CD4-positive, alpha-beta T cell (primary cell): Measurements from ENCODE around the gene IGF2R. TPM values are rescaled to one million over a fixed set of nuclear protein-coding genes. Genes with fewer than 3 reads are reported as not detected.

Experiments used
- ATAC-seq: fragments of 200-7000 bp; cut with Tn5 transposase; one replicate; pipeline ENCODE4 v1.10.0; 2022; ENCODE audit warnings: mild to moderate bottlenecking; ENCODE audit not compliant: poor library complexity
- CTCF ChIA-PET: fragments of 350-600 bp; sonication (Branson Sonifier 250); formaldehyde crosslinking; loops from one replicate; lab custom pipeline; 2021; ENCODE audit warnings: antibody characterized with exemption, inconsistent platforms; lab: Charles Lee
- POLR2A ChIA-PET: fragments of 350-600 bp; sonication (Branson Sonifier 250); formaldehyde crosslinking; loops from one replicate; lab custom pipeline; 2021; ENCODE audit warnings: antibody characterized with exemption, inconsistent platforms; lab: Charles Lee
- DNase-seq, 14 experiments: peaks; one replicate each; pipeline ENCODE4 v3.0.0-alpha.2; 2013 to 2020; ENCODE audit warnings: mixed read lengths in 2 of 14
- H3K27ac ChIP-seq, 2 donors: one replicate each; pipeline versions ENCODE4 v1.5.1 to v1.7.0; 2013; ENCODE audit warnings: low read length in 2 of 2, low read depth in 1 of 2, mild to moderate bottlenecking in 1 of 2
- H3K27me3 ChIP-seq, 2 experiments: 1 replicate in 1 of 2; 2 replicates in 1 of 2; pipeline versions ENCODE4 v1.6.1 to v1.7.0; 2013; ENCODE audit warnings: low read length in 2 of 2, control low read depth in 1 of 2, mild to moderate bottlenecking in 1 of 2, moderate library complexity in 1 of 2; ENCODE audit not compliant: insufficient read depth in 2 of 2, control insufficient read depth in 1 of 2
- H3K36me3 ChIP-seq: one replicate; pipeline ENCODE4 v1.6.1; 2013; ENCODE audit warnings: low read length, control low read depth; ENCODE audit not compliant: insufficient read depth
- H3K4me1 ChIP-seq: one replicate; pipeline ENCODE4 v1.6.1; 2013; ENCODE audit warnings: low read length, control low read depth; ENCODE audit not compliant: insufficient read depth
- H3K4me3 ChIP-seq: one replicate; pipeline ENCODE4 v1.5.1; 2013; ENCODE audit warnings: mild to moderate bottlenecking, low read length, moderate library complexity
- H3K9me3 ChIP-seq, 2 experiments: 1 replicate in 1 of 2; 2 replicates in 1 of 2; pipeline versions ENCODE4 v1.6.1 to v1.7.0; 2013; ENCODE audit warnings: low read length in 2 of 2, mild to moderate bottlenecking in 2 of 2, control low read depth in 1 of 2, moderate library complexity in 1 of 2; ENCODE audit not compliant: control insufficient read depth in 1 of 2, insufficient read depth in 1 of 2
- H3K27ac Mint-ChIP-seq: one replicate; pipeline ENCODE4 v1.8.0; 2020; ENCODE audit warnings: mixed read lengths
- H3K27me3 Mint-ChIP-seq: one replicate; pipeline ENCODE4 v1.8.0; 2021; ENCODE audit warnings: mixed read lengths
- H3K36me3 Mint-ChIP-seq: one replicate; pipeline ENCODE4 v1.8.0; 2021; ENCODE audit warnings: low read depth, mixed read lengths
- H3K4me1 Mint-ChIP-seq: one replicate; pipeline ENCODE4 v1.8.0; 2021; ENCODE audit warnings: low read depth, mixed read lengths
- H3K4me3 Mint-ChIP-seq: one replicate; pipeline ENCODE4 v1.8.0; 2020; ENCODE audit warnings: mild to moderate bottlenecking, mixed read lengths
- H3K9me3 Mint-ChIP-seq: one replicate; pipeline ENCODE4 v1.8.0; 2020; ENCODE audit warnings: mixed read lengths
- intact Hi-C, 2 experiments: fragments of 100-400 bp; cut with DNase I in 1 of 2; cut with micrococcal nuclease in 1 of 2; formaldehyde crosslinking; loops; one replicate each; pipeline versions ENCODE4 v1.15.1 to v1.9.0; 2023 to 2025; cut with DNase I, micrococcal nuclease
- total RNA-seq, 174 experiments: library from RNA in 2 of 174; stranded (reverse) in 2 of 174; gene quantifications; one replicate each; pipeline ENCODE4 v1.2.3 and lab custom pipeline; 2021 to 2026
- TF ChIP-seq, protein P1 (sequence below): fragments of 200-600 bp; IDR thresholded peaks from one replicate; pipeline ENCODE4 v1.8.0; 2022; ENCODE audit warnings: antibody characterized with exemption, mild to moderate bottlenecking

The IGF2R gene
- total RNA-seq, 2 experiments from 2014 or later = 43.8 to 46.7 TPM

DNA sequence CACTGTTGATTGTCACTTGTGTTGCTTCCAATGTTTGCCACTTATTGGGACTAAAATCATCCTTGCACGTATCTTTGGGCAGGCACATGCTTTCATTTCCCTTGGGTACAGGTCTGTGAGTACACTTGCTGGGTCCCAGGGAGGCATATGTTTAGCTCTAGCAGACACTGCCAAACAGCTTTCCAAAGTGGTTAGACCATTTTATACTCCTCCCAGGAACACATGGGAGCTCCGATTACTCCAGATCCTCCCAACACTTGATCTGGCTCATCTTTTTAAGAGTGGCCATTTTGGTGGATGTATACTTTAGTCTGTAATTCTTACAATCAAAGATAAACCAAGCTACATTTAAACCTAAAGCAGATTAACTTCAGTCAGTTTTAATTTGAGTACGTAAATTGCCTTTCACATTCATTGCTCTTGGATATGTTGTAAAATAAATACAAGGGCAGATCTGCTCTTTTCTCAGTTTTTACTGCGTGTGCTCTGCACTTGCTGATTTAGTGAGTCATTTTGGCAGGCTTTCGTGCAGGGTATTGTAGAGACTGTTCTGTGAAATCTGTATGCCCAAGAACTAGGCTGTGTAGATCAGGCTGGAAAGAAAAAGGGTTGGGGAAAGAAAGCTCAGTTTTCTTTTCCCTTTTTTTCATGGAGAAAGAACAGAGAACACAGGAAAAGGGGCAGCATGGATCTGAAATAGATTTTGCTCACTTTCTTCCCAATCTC is 172.3 kb downstream of the IGF2R start:
- intact Hi-C loops = no loop called here
- POLR2A ChIA-PET = no interaction called here

DNA sequence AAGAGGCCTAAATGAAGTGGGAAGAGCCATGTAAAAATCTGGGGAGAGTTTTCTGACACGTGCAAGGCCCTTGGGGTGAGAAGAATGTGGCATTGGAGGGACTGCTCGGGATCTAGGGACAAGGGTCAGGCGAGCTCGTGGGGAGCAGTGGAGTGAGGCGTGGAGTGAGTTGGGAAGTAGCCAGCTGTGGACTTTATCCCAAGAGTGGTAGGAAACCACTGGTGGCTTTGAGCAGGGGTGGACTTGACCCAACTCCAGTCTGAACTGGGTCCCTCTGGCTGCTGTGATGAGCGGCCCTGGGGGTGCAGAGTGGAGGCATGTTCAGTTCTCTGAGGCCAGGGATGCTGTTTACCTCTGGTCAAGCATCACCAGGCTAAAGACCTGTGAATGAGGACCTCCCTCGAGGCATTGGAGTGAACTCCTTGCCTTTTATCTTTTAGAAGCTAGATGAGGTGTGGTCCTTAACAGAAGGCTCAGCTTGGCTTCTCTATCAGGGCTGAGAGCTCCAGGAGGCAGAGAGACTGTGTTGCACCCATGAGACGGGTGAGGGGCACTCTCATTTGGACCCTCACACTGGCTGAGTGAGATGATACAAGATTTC is 173.3 kb downstream of the IGF2R start:
- CTCF ChIA-PET = no interaction called here
- no peak overlapping the region for H3K27ac Mint-ChIP-seq

More for the DNA sequence above, 172.3 kb downstream of the IGF2R start:
- Mint-ChIP-seq H3K9me3 (no peaks in the 10 kb centered on the region), H3K4me3 (no peak overlapping the region), H3K4me1 (peaks cover 9% of the 10 kb centered on the region), H3K36me3 (no peaks in the 10 kb centered on the region), H3K27ac (no peak overlapping the region), H3K27me3 (no peaks in the 10 kb centered on the region)
- Histone ChIP-seq H3K4me3 (no peak overlapping the region), H3K4me1 (peaks cover 7% of the 10 kb centered on the region), H3K27ac (no peak overlapping the region), H3K9me3 (no peaks in the 10 kb centered on the region), H3K36me3 (no peaks in the 10 kb centered on the region), H3K27me3 (no peaks in the 10 kb centered on the region)
- DNase-seq = no peak
- no peak for ATAC-seq
- TF ChIP-seq, protein P1, sequence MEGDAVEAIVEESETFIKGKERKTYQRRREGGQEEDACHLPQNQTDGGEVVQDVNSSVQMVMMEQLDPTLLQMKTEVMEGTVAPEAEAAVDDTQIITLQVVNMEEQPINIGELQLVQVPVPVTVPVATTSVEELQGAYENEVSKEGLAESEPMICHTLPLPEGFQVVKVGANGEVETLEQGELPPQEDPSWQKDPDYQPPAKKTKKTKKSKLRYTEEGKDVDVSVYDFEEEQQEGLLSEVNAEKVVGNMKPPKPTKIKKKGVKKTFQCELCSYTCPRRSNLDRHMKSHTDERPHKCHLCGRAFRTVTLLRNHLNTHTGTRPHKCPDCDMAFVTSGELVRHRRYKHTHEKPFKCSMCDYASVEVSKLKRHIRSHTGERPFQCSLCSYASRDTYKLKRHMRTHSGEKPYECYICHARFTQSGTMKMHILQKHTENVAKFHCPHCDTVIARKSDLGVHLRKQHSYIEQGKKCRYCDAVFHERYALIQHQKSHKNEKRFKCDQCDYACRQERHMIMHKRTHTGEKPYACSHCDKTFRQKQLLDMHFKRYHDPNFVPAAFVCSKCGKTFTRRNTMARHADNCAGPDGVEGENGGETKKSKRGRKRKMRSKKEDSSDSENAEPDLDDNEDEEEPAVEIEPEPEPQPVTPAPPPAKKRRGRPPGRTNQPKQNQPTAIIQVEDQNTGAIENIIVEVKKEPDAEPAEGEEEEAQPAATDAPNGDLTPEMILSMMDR = no peak
- CTCF ChIA-PET = no interaction called here

DNA sequence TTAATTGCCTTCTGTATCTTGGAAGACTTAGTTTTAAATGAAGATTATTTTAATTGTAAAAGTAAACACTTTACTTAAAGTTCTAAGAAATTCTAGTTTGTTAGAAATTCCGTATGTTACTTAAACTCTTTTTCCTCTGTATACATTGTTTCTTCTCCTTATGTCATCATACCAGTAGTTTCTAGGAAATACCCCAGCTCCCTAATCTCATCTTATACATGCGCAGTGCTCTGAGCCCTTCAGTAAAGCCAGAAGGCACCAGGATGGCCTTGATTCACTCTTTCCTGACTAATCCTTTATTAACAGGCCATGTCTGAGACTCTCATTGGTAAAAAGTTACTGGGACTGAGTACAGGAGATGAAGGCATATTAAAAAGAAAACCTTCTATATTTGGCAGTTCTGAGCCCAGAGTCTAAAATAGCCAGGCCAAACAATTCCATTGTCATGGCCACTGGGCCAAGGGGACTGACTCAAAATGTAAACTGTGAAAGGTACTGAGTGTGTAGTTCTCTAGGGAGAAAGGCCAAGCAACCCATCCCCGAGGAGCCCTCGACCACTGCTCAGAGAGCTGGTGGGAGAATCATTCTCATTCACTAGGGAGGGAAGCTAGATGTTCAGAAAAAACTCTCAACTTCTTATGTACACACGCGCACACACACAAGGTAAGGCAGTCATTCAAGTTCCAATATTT is 177.7 kb downstream of the IGF2R start:
- TF ChIP-seq, protein P1 = no peak
- POLR2A ChIA-PET = no interaction called here
- H3K36me3 Mint-ChIP-seq = peaks cover 5% of the 10 kb centered on the region
- peaks cover 4% of the 10 kb centered on the region for H3K9me3 Mint-ChIP-seq
- H3K27me3 ChIP-seq = no peaks in the 10 kb centered on the region
- H3K27ac ChIP-seq = no peak overlapping the region
- no peak overlapping the region for H3K4me3 Mint-ChIP-seq
- H3K4me1 ChIP-seq = no peaks in the 10 kb centered on the region
- H3K4me1 Mint-ChIP-seq = no peaks in the 10 kb centered on the region
- CTCF ChIA-PET = no interaction called here
- DNase-seq (no peak), ATAC-seq (no peak)
- no peak overlapping the region for H3K4me3 ChIP-seq
- H3K36me3 ChIP-seq = no peaks in the 10 kb centered on the region
- peaks cover 0 to 4% of the 10 kb centered on the region in 2 experiments for H3K9me3 ChIP-seq
- no peaks in the 10 kb centered on the region for H3K27me3 Mint-ChIP-seq
- intact Hi-C loops = no loop called here
- H3K27ac Mint-ChIP-seq = no peak overlapping the region

More for the DNA sequence above, 173.3 kb downstream of the IGF2R start:
- peaks cover 7% of the 10 kb centered on the region for H3K4me1 ChIP-seq
- Mint-ChIP-seq H3K9me3 (no peaks in the 10 kb centered on the region), H3K4me1 (peaks cover 9% of the 10 kb centered on the region), H3K36me3 (no peaks in the 10 kb centered on the region), H3K4me3 (no peak overlapping the region), H3K27me3 (no peaks in the 10 kb centered on the region)
- H3K4me3 ChIP-seq = no peak overlapping the region
- no peaks in the 10 kb centered on the region for H3K9me3 ChIP-seq
- H3K27ac ChIP-seq = no peak overlapping the region
- H3K27me3 ChIP-seq = no peaks in the 10 kb centered on the region
- H3K36me3 ChIP-seq = no peaks in the 10 kb centered on the region
- no peak for ATAC-seq
- TF ChIP-seq, protein P1 = no peak
- DNase-seq = no peak
- POLR2A ChIA-PET = no interaction called here
- intact Hi-C loops = no loop called here
